Fibroblast of skin of abdomen (primary cell): ENCODE results near the gene MIS18A.

Experiments
- DNase-seq: peaks from one replicate; pipeline ENCODE4 v3.0.0-alpha.2; 2013

The MIS18A gene

GRCh38 chr21:32252136-32252535, 26.7 kb downstream of the MIS18A start:
- DNase-seq, result no peak

- DNase-seq, result no peak
Observed at GRCh38 chr21:32249511-32250280, 29.2 kb downstream of the MIS18A start.

- no peak for DNase-seq
Observed at GRCh38 chr21:32248571-32249461, 30.0 kb downstream of the MIS18A start.

- no peak for DNase-seq
Observed at GRCh38 chr21:32246571-32247140, 32.2 kb downstream of the MIS18A start.

GRCh38 chr21:32245971-32246370, 32.9 kb downstream of the MIS18A start:
- no peak for DNase-seq

GRCh38 chr21:32240851-32241687, 37.8 kb downstream of the MIS18A start:
- DNase-seq, result peak; percentile 46

- DNase-seq, result no peak
Observed at GRCh38 chr21:32239551-32239950, 39.3 kb downstream of the MIS18A start.

GRCh38 chr21:32238063-32238462, 40.8 kb downstream of the MIS18A start:
- no peak for DNase-seq

GRCh38 chr21:32237021-32237420, 41.8 kb downstream of the MIS18A start:
- DNase-seq, result no peak

- no peak for DNase-seq
Observed at GRCh38 chr21:32233722-32234301, 45.0 kb downstream of the MIS18A start.

- DNase-seq, result peak; percentile 16
Observed at GRCh38 chr21:32233055-32233546, 45.7 kb downstream of the MIS18A start.

GRCh38 chr21:32226444-32226843, 52.4 kb downstream of the MIS18A start:
- DNase-seq, result no peak
